Germinal center (tissue), 1 donor: ENCODE results near the gene OR4L1.
"Not testable (repeated sequence)": the region's sequence is repeated elsewhere in the genome, so short reads cannot be mapped to it uniquely, and the experiment has no call there.

Source experiments
- DNase-seq: peaks from one replicate; pipeline ENCODE4 v3.0.0; 2012; ENCODE audit warnings: mixed read lengths, low spot score

OR4L1 gene, protein sequence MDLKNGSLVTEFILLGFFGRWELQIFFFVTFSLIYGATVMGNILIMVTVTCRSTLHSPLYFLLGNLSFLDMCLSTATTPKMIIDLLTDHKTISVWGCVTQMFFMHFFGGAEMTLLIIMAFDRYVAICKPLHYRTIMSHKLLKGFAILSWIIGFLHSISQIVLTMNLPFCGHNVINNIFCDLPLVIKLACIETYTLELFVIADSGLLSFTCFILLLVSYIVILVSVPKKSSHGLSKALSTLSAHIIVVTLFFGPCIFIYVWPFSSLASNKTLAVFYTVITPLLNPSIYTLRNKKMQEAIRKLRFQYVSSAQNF

DNA sequence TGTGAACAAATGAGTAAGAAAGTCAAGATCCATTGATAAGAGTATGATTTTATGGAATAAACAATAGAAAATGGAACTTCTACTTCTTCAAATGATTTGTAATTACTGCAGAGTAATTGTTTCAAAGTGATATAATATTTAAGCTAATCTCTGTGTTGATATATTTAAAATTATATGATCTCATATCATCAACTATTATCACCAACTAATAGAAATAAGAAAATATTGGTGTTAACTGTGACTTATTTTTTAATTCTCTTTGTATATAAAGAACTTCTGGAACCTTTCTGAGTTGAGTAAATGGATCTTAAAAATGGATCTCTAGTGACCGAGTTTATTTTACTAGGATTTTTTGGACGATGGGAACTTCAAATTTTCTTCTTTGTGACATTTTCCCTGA, at the start of gene OR4L1:
OR4L1 (plus strand) TSS at position 301 of the 400 bp plus-strand sequence; CDS start at position 301, 0 bp downstream.
- DNase-seq: no peak

DNA sequence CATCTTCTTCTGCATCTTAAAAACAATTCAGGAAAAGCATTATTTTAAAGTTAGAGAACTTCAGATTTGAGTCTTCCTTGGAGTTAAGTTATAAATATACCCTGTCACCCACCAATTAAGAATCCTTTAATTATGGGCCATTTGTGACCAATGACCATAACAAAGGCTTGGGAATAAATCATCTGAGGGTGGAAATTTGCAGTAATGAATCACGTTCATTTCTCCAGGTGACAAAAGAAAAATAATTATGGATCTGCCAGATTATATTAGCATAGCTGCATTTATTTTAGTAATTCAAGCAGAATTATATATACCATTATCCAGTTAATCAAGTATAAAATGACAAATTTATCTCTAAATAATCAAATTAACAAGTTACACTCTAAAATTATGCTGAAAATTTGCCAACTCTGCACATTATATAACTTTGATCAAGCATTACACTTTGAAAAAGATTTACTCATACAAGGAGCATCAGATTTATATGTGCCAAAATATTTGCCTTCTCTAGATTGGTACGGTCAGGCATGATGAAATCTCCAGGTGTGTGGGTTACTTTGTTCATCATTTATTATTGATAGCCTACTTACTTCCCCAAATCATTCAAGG, 40.5 kb upstream of the OR4L1 start, which contains the start of gene OR4K14:
OR4K14 (minus strand) TSS at position 51 of the 609 bp plus-strand sequence. CDS start 4,114 bp downstream, outside the sequence.
- no peak for DNase-seq

DNA sequence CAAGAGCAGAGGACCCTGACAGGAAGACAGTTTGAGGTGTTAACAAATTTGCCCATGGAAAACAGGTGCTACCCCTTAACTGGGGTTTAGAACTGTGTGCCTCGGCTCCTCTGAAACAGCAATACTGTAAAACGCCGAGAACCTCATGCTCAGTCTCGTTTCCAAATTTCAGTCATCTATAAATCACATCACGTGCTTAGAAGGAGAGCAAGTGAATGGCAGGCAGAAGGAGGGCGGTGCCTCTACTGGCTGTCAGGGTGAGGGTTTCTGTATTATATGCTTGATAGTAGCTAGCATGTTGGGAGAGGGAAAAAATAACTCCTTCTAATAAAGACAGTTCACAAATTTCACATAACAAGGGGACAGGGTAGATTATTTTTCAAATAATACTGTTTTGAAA, 28.8 kb upstream of the OR4L1 start:
- no peak for DNase-seq

DNA sequence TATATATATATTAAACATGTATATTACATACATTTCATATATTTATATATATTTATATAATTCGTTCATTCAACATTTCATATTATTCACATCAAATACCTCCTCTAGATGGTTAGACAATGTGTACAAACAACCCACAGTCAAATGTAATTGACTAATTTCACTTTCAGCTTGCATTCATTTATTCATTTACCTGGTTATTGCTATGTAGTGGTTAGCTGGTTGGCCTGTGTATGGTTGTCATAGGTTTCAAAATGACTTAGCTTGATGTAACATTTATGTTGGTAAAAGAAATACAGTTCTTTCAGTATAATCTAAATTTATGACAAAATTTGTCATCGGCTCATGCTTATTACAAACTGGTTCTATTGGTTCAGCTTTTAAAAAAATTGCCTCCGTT, 24.4 kb upstream of the OR4L1 start:
- no peak for DNase-seq

DNA sequence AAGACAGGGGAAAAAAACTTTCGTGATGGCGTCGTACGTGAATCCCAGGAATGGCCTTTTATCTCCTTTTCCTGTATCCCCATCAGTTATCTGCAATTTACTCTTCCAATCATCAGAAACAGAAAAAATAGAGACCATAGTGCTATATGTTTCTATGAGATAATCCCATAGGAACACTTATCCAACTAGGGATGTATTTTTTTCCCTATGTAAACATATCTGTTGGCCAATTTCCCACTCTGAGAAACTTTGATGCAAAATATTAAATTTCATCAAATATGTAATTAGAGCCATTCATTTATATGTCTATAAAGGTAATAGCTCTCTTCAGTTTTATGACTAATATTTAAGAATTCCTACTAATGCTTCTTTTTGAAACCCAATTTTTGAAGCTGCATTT, 23.9 kb upstream of the OR4L1 start, which contains the start of gene OR4K13:
OR4K13 (minus strand) TSS at position 101 of the 400 bp plus-strand sequence. CDS start 1,280 bp downstream, outside the sequence.
- no peak for DNase-seq

DNA sequence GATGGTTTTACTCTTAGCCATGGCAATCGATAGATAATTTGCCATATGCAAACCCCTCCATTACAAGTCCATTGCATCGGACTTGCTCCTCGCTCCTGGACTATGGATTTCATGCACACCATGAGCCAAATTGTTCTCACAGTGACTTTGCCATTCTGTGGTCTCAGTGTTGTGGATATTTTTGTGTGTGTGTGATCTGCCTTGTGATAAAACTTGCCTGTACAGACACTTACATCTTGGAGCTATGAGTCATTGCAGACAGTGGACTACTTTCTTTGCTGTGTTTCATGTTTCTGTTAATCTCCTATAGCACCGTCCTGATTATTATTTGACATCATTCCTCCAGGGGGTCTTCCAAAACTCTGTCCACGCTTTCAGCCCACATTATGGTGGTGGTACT, 15.6 kb upstream of the OR4L1 start:
- DNase-seq: no peak

DNA sequence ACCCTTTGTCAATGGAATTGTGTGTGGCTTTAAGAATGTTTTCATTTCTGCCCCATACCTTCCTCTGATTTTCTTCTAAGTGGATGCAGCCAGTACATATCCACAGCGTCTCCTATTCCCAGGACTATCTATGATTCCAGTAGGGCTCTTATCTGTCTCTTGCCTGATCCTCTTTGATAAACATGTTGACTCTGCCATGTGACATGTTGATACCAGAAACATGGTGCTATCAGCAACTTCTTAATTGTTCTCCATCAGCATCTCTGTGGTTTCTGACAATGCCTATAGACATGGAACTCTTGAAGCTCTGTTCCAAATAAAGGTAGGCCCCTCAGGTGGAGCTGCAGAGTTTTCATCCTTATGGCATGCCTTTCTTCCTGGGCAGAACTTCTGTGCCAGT, 11.6 kb upstream of the OR4L1 start:
- DNase-seq: no peak

DNA sequence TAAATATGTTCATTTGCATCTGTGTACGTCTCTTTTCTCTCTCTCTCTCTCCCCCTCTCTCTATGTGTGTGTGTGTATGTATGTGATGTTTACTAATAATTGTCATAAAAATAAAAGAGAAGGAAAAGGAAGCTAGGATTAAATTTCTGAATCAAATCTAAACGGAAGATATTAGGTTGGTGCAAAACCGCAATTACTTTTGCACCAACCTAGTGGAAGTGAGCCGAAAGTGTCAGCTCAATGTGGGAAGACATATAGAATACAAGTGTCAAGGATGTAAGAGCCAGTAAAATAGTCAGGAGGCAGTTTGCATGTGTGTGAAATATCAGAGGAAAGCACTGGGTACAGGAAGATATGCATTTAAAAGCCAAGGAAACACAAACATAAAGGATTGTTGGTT, 32.2 kb downstream of the OR4L1 start:
- no peak for DNase-seq

DNA sequence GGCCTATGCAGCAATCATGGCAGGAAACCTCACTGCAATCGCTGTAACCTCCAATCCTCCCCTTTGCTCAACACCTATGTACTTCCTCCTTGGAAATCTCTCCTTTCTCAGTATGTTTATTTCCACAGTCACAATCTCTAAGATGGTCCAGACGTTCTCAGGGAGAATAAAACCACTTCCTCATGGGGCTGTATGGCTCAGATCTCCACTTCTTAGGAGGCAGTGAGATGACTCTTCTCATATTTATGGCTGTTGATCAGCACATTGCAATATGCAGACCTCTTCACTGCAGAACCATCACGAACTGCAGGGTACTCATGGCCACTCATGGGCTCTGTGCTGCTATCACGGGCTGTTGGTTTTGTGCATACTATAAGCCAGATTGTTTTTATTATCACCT, 33.6 kb downstream of the OR4L1 start:
- no peak for DNase-seq

DNA sequence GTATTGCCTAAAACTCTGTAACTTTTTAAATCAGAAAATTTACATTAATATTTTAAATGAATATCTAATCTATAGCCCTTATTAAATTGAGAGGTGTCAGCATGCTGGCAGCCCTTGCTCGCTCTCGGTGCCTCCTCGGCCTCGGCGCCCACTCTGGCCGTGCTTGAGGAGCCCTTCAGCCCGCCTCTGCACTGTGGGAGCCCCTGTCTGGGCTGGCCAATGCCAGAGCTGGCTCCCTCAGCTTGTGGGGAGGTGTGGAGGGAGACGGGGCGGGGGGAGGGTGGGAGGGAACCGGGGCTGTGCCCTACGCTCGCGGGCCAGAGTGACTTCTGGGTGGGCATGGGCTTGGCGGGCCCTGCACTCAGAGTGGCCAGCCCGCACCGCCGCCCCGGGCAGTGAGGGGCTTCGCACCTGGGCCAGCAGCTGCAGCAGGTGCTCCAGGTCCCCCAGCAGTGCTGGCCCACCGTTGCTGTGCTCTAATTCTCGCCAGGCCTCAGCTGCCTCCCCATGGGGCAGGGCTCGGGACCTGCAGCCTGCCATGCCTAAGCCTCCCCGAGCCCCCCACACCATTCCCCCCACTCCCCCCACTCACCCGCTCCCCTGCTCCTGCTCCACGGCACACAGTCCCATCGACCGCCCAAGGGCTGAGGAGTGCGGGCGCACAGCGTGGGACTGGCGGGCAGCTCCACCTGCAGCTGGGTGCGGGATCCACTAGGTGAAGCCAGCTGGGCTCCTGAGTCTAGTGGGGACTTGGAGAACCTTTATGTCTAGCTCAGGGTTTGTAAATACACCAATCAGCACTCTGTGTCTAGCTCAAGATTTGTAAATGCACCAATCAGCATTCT, 39.3 kb downstream of the OR4L1 start:
- DNase-seq: not testable (repeated sequence)

DNA sequence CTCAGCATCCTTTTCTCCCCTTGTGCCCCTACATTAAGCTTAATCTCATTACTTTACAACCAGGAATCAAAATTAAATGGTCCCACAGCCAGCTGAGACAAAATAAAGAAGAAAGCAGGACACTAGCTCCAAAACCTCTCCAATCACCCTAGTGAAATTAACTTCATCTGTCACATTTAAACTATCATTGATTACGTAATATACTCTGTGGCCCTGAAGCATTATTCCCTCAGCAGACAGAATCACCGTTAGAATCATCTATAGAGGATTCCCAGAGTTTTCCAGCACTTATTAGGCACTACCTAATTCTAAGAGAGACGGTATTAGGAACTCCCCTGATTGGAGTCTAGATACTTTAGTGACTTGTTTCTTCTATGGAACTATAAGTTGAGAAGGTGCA, 50.6 kb downstream of the OR4L1 start, which contains the start of gene OR4K17:
OR4K17 (plus strand) TSS at position 302 of the 400 bp plus-strand sequence. CDS start 6,761 bp downstream, outside the sequence.
- no peak for DNase-seq
